ENCODE data around the gene LRRC4C.

- TF ChIP-seq, protein P1, sequence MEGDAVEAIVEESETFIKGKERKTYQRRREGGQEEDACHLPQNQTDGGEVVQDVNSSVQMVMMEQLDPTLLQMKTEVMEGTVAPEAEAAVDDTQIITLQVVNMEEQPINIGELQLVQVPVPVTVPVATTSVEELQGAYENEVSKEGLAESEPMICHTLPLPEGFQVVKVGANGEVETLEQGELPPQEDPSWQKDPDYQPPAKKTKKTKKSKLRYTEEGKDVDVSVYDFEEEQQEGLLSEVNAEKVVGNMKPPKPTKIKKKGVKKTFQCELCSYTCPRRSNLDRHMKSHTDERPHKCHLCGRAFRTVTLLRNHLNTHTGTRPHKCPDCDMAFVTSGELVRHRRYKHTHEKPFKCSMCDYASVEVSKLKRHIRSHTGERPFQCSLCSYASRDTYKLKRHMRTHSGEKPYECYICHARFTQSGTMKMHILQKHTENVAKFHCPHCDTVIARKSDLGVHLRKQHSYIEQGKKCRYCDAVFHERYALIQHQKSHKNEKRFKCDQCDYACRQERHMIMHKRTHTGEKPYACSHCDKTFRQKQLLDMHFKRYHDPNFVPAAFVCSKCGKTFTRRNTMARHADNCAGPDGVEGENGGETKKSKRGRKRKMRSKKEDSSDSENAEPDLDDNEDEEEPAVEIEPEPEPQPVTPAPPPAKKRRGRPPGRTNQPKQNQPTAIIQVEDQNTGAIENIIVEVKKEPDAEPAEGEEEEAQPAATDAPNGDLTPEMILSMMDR (IDR thresholded peaks at IDR 0.05) = no peak
- TF ChIP-seq POLR2A (IDR thresholded peaks at IDR 0.05) = no peak
These were observed 9.9 kb downstream of the LRRC4C start for GRCh38 chr11:41449483-41450050.

Data from Peyer's patch (tissue), 4 donors.